Heart left ventricle (tissue), 16 donors: ENCODE data around the gene DHRS4L2. TPM values are rescaled to one million over a fixed set of nuclear protein-coding genes. Genes with fewer than 3 reads are reported as not detected.
"Not testable (repeated sequence)": the region's sequence is repeated elsewhere in the genome, so short reads cannot be mapped to it uniquely, and the experiment has no call there.

ENCODE experiments used
- ATAC-seq, 4 donors: fragments of 200-7000 bp; cut with Tn5 transposase; one replicate each; pipeline ENCODE4 v1.9.1; 2020 to 2022; ENCODE audit warnings: moderate library complexity in 4 of 4, mild to moderate bottlenecking in 3 of 4, moderate number of reproducible peaks in 1 of 4
- DNase-seq, 5 donors: peaks; one replicate each; pipeline ENCODE4 v3.0.0-alpha.2; 2020
- H3K27ac ChIP-seq, 12 donors: fragments of 200-600 bp; sonication (generic) in 4 of 12; one replicate each; pipeline versions ENCODE4 v1.5.0 to v1.8.0; 2016 to 2022; ENCODE audit warnings: mild to moderate bottlenecking in 2 of 12
- H3K27me3 ChIP-seq, 9 donors: fragments of 200-600 bp; sonication (generic) in 2 of 9; one replicate each; pipeline versions ENCODE4 v1.5.1 to v1.8.0; 2016 to 2022; ENCODE audit warnings: mild to moderate bottlenecking in 3 of 9
- H3K36me3 ChIP-seq, 9 donors: fragments of 200-600 bp; sonication (generic) in 2 of 9; one replicate each; pipeline versions ENCODE4 v1.5.0 to v1.8.0; 2018 to 2022; ENCODE audit warnings: mild to moderate bottlenecking in 2 of 9
- H3K4me1 ChIP-seq, 12 donors: fragments of 200-600 bp; sonication (generic) in 4 of 12; one replicate each; pipeline versions ENCODE4 v1.5.0 to v1.8.0; 2016 to 2022; ENCODE audit warnings: mild to moderate bottlenecking in 3 of 12
- H3K4me3 ChIP-seq, 12 donors: fragments of 200-600 bp; sonication (generic) in 4 of 12; one replicate each; pipeline versions ENCODE4 v1.5.0 to v1.8.0; 2017 to 2022; ENCODE audit warnings: mild to moderate bottlenecking in 9 of 12, moderate library complexity in 4 of 12
- H3K9me3 ChIP-seq, 12 donors: fragments of 200-600 bp; sonication (generic) in 4 of 12; one replicate each; pipeline versions ENCODE4 v1.5.0 to v1.8.0; 2016 to 2022; ENCODE audit warnings: mild to moderate bottlenecking in 1 of 12
- CTCF ChIP-seq, 12 donors: fragments of 200-600 bp; sonication (generic) in 4 of 12; IDR thresholded peaks; one replicate each; pipeline versions ENCODE4 v1.5.0 to v1.8.0; 2018 to 2022; ENCODE audit warnings: antibody characterized with exemption in 12 of 12, mild to moderate bottlenecking in 5 of 12
- POLR2A ChIP-seq, 2 donors: fragments of 450-650 bp; IDR thresholded peaks; one replicate each; pipeline ENCODE4 v1.6.1; 2017; ENCODE audit warnings: antibody characterized with exemption in 2 of 2, mild to moderate bottlenecking in 2 of 2, moderate library complexity in 2 of 2
- WGBS, 4 donors: extraction: QIAGEN DNeasy Blood & Tissue Kit in 2 of 4; methylation state at CpG; one replicate each; pipeline versions ENCODE4 v1.1.5 to v1.1.7; 2013 to 2018; 5-methylcytosine and 5-hydroxymethylcytosine counted together
- intact Hi-C, 10 donors: fragments of 100-400 bp; cut with DNase I; formaldehyde crosslinking; loops; one replicate each; pipeline versions ENCODE4 v1.11.1 to v1.14.2; 2022
- polyA plus RNA-seq, 2 donors: library from polyadenylated mRNA; stranded (reverse); fragments of 200-250 nt; gene quantifications; one replicate each; pipeline ENCODE4 v1.2.3, GENCODE V29; 2013
- total RNA-seq, 9 donors: library from RNA; depleted of rRNA in 2 of 9; stranded (reverse); fragments of >200 nt in 2 of 9; fragmentation: NEBNext Ultra II Directional in 3 of 9; extraction: Animal tissue kit (Norgen Biotek cat#: 25700) in 3 of 9; gene quantifications; one replicate each; pipeline versions ENCODE4 v1.1.0 to v1.2.4, GENCODE V29; 2016 to 2023
- donor health status: ischemic (EF 13 %, LVEDD 7.1; RV severe dilation, severe dysfunction).
- donor health status: healthy with polysubstance abuse.
- donor health status: DM: no; HTN: yes; CAD: no.
- donor health status: DM: no; HTN: no; CAD: no.
- donor health status: ischemic (EF 25% LVEDD 6.9; RV normal size, moderate dysfunction).
- donor health status: ischemic (EF 25% LVEDD 5.7; RV mildly dilated, moderate dysfunction).
- donor health status: healthy.
- donor health status: DM: yes; HTN: yes; CAD: no.
- donor health status: ischemic (EF 35%, LVEDD 5.7; RV mildly dilated, moderate dysfunction).
- donor health status: nonischemic (EF 11% LVEDD 7.7; RV severe dilation, severe dysfunction).
- donor health status: DM: yes; HTN: yes; CAD: no.
- donor health status: PGD.
- donor health status: ischemic (EF 29% LVEDD 5.4; RV normal size, mild dysfunction).
- donor health status: nonischemic (EF 23%, LVEDD 6.1; RV moderate dilation, normal function).

The DHRS4L2 gene
- total and polyA plus RNA-seq, 11 donors: 17.9 to 65.9 (median 27.5) TPM

- H3K27ac ChIP-seq, H3K4me1 ChIP-seq, intact Hi-C loops, H3K36me3 ChIP-seq, H3K27me3 ChIP-seq, ATAC-seq, H3K4me3 ChIP-seq, DNase-seq, H3K9me3 ChIP-seq: not testable (repeated sequence)
- WGBS, 4 donors: 83 to 100% (median 96%) methylated on average over 1 of the region's 2 CpGs; no CpG with 5 or more reads in 1 of the 4 donors
These were observed 8.1 kb downstream of the DHRS4L2 start for GRCh38 chr14:23996825-23997224.

- not testable (repeated sequence) for ATAC-seq, H3K36me3 ChIP-seq, H3K4me1 ChIP-seq, H3K27me3 ChIP-seq, H3K27ac ChIP-seq, H3K9me3 ChIP-seq, H3K4me3 ChIP-seq, DNase-seq
- WGBS, 4 donors: 75 to 94% (median 80%) methylated on average over 1 to 2 of the region's 5 CpGs
- intact Hi-C loops: loop anchor here in 1 of 10 donors (10.0 kb wide), 1 partner anchor 45 kb away; the partner anchor contains the start of gene DHRS4
These were observed 10.9 kb downstream of the DHRS4L2 start for GRCh38 chr14:23999640-24000039.

- not testable (repeated sequence) for H3K4me1 ChIP-seq, H3K27ac ChIP-seq, H3K4me3 ChIP-seq, H3K27me3 ChIP-seq, H3K36me3 ChIP-seq, ATAC-seq, DNase-seq, H3K9me3 ChIP-seq
- intact Hi-C loops: loop anchor here in 1 of 10 donors (10.0 kb wide), 1 partner anchor 46 kb away; the partner anchor contains the start of gene DHRS4
These were observed 12.3 kb downstream of the DHRS4L2 start for GRCh38 chr14:24001078-24001477.

GRCh38 chr14:24001679-24002078 lies 12.9 kb downstream of the DHRS4L2 start:
- WGBS, 4 donors: 100% methylated on average over 1 to 2 of the region's 2 CpGs; no CpG with 5 or more reads in 1 of the 4 donors
- not testable (repeated sequence) for H3K4me3 ChIP-seq, H3K36me3 ChIP-seq, DNase-seq, H3K27ac ChIP-seq, H3K9me3 ChIP-seq, H3K4me1 ChIP-seq, H3K27me3 ChIP-seq
- peak in 2 of 4 donors; percentile 31 to 45 for ATAC-seq
- intact Hi-C loops: loop anchor here in 1 of 10 donors (10.0 kb wide), 1 partner anchor 47 kb away; the partner anchor contains the start of gene DHRS4

GRCh38 chr14:24006471-24006816 lies 17.7 kb downstream of the DHRS4L2 start:
- intact Hi-C loops: loop anchor here in 1 of 10 donors (10.0 kb wide), 1 partner anchor 52 kb away; the partner anchor contains the start of gene DHRS4
- H3K36me3 ChIP-seq, H3K4me1 ChIP-seq, H3K9me3 ChIP-seq, DNase-seq, H3K27me3 ChIP-seq: not testable (repeated sequence)
- 0 to 6% (median 4%) methylated on average over 1 to 6 of the region's 15 CpGs; no CpG with 5 or more reads in 1 of the 4 donors for WGBS, 4 donors
- peak overlapping the region in 11 of 12 donors; percentile 18 to 64 (median 53) for H3K4me3 ChIP-seq
- peak overlapping the region in 3 of 12 donors; percentile 34 to 63 (median 52) for H3K27ac ChIP-seq
- peak; percentile 12 to 66 (median 43) for ATAC-seq

GRCh38 chr14:24006817-24007652 lies 18.3 kb downstream of the DHRS4L2 start:
- DNase-seq: peak; percentile 46 to 85 (median 64)
- not testable (repeated sequence) for H3K27me3 ChIP-seq, H3K4me1 ChIP-seq, H3K9me3 ChIP-seq, H3K36me3 ChIP-seq
- 8 to 30% (median 15%) methylated on average over 2 to 62 of the region's 62 CpGs for WGBS, 4 donors
- peak overlapping the region in 3 of 12 donors; percentile 34 to 63 (median 52) for H3K27ac ChIP-seq
- intact Hi-C loops: loop anchor here in 1 of 10 donors (10.0 kb wide), 1 partner anchor 52 kb away; the partner anchor contains the start of gene DHRS4
- peak overlapping the region in 11 of 12 donors; percentile 18 to 64 (median 53) for H3K4me3 ChIP-seq
- ATAC-seq: peak; percentile 77 to 96 (median 95)

GRCh38 chr14:24011051-24011450 lies 22.3 kb downstream of the DHRS4L2 start:
- no peaks in the 10 kb centered on the region for H3K9me3 ChIP-seq
- intact Hi-C loops: loop anchor here in 6 of 10 donors (5.0 to 10.0 kb wide), 3 partner anchors 81 to 154 kb away; partner anchors contain the start of genes PCK2 (in 2 of the 6) and IRF9 (in 1 of the 6)
- H3K4me3 ChIP-seq: no peak overlapping the region
- no peak overlapping the region for H3K27ac ChIP-seq
- H3K36me3 ChIP-seq: no peaks in the 10 kb centered on the region
- ATAC-seq: no peak
- WGBS, 4 donors: 67 to 82% (median 76%) methylated on average over 2 of the region's 2 CpGs
- H3K4me1 ChIP-seq: peaks cover 0 to 9% (median 4%) of the 10 kb centered on the region in 12 donors
- TF ChIP-seq CTCF (IDR thresholded peaks at IDR 0.05) (no peak), POLR2A (IDR thresholded peaks at IDR 0.05) (no peak)
- no peak for DNase-seq
- no peaks in the 10 kb centered on the region for H3K27me3 ChIP-seq

GRCh38 chr14:24012726-24013273 lies 24.1 kb downstream of the DHRS4L2 start:
- not testable (repeated sequence) for ATAC-seq, DNase-seq, H3K36me3 ChIP-seq, H3K4me3 ChIP-seq, H3K27me3 ChIP-seq, H3K27ac ChIP-seq, H3K9me3 ChIP-seq
- H3K4me1 ChIP-seq: peaks cover 0 to 10% (median 2%) of the 10 kb centered on the region in 12 donors
- WGBS, 4 donors: 65 to 77% (median 66%) methylated on average over 4 of the region's 4 CpGs
- intact Hi-C loops: loop anchor here in 6 of 10 donors (5.0 to 10.0 kb wide), 3 partner anchors 80 to 152 kb away; partner anchors contain the start of genes PCK2 (in 2 of the 6) and IRF9 (in 1 of the 6)
